Measurements from ENCODE around the gene GINS3. TPM values are rescaled to one million over a fixed set of nuclear protein-coding genes. Genes with fewer than 3 reads are reported as not detected.

The GINS3 gene
- total and polyA plus RNA-seq, 7 experiments from 2014 or later, result 0.66 to 13.3 (median 1.7) TPM

DNA sequence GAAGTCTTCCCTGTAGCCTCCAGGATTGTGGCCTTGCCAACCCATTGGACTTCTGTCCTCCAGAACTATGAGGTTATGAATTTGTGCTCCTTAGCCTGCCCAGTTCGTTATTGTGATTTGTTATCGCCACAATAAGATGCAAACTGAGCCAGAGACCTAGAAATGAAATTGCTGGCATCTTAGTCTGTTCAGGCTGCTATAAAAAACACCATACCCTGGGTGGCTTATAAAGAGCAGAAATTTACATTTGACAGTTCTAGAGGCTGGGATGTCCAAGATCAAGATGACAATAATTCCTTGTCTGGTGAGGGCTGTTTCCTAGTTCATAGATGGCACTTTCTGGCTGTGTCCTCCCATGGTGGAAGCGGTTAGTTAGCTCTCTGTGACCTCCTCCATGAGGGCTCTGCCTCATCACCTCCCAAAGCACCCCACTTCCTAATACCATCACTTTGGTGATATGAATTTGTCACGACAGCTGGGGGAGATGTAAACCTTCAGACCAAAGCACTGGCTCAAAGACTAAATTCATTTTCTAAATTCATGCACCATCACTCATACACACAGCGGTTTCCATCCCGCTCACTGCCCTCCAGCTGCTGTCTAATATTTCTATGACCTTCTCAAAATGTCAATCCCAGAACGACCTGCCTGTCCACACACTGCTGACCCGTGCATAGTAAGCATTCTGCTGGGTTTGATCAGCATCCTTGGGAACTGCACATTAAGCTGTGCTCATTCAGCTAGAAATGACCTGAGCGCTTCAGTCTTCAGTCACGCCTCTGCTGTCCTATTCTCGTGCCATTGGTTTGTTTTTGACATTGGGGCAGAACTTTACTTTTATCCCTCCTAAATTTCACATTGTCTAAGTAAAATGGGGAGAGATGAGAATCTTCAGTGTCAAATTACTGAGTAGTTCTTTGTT lies 36.6 kb downstream of the GINS3 start:
- Mint-ChIP-seq H3K36me3 (no peaks in the 10 kb centered on the region), H3K9me3 (peaks cover 0 to 3% (median 0%) of the 10 kb centered on the region in 11 donors), H3K27ac (no peak overlapping the region), H3K27me3 (peaks cover 0 to 25% (median 5%) of the 10 kb centered on the region in 5 donors), H3K4me1 (peaks cover 5 to 22% (median 12%) of the 10 kb centered on the region in 7 donors), H3K4me3 (no peak overlapping the region)
- intact Hi-C loops (cut with micrococcal nuclease), result no loop called here
- Histone ChIP-seq H3K27ac (ENCODE audit: low read depth, low read length) (no peak overlapping the region), H3K27me3 (ENCODE audit: control insufficient read depth in 2 of 2, insufficient read depth in 2 of 2, low read length in 2 of 2) (no peaks in the 10 kb centered on the region), H3K9me3 (ENCODE audit: control insufficient read depth in 2 of 3, low read length in 3 of 3) (no peaks in the 10 kb centered on the region), H3K4me3 (ENCODE audit: low read length) (no peak overlapping the region), H3K4me1 (ENCODE audit: control insufficient read depth in 2 of 2, insufficient read depth in 2 of 2, low read length in 2 of 2) (peaks cover 0 to 6% of the 10 kb centered on the region in 2 donors), H3K36me3 (ENCODE audit: control insufficient read depth in 2 of 3, insufficient read depth in 3 of 3, low read length in 3 of 3) (no peaks in the 10 kb centered on the region)
- ChIA-PET POLR2A (no interaction called here), CTCF (no interaction called here)
- ATAC-seq, result no peak
- no peak for DNase-seq

- intact Hi-C loops (cut with micrococcal nuclease), result no loop called here
- CTCF ChIA-PET, result no interaction called here
- Mint-ChIP-seq H3K36me3 (no peaks in the 10 kb centered on the region), H3K27ac (no peak overlapping the region), H3K27me3 (peaks cover 0 to 21% (median 5%) of the 10 kb centered on the region in 5 donors), H3K9me3 (peaks cover 0 to 1% (median 0%) of the 10 kb centered on the region in 11 donors), H3K4me1 (peaks cover 5 to 14% (median 11%) of the 10 kb centered on the region in 7 donors), H3K4me3 (no peak overlapping the region)
- Histone ChIP-seq H3K9me3 (ENCODE audit: control insufficient read depth in 2 of 3, low read length in 3 of 3) (no peaks in the 10 kb centered on the region), H3K4me1 (ENCODE audit: control insufficient read depth in 2 of 2, insufficient read depth in 2 of 2, low read length in 2 of 2) (peaks cover 0 to 5% of the 10 kb centered on the region in 2 donors), H3K27ac (ENCODE audit: low read depth, low read length) (no peak overlapping the region), H3K36me3 (ENCODE audit: control insufficient read depth in 2 of 3, insufficient read depth in 3 of 3, low read length in 3 of 3) (no peaks in the 10 kb centered on the region), H3K4me3 (ENCODE audit: low read length) (no peak overlapping the region), H3K27me3 (ENCODE audit: control insufficient read depth in 2 of 2, insufficient read depth in 2 of 2, low read length in 2 of 2) (no peaks in the 10 kb centered on the region)
- POLR2A ChIA-PET, result no interaction called here
- ATAC-seq (no peak), DNase-seq (no peak)
Measured at GRCh38 chr16:58430718-58431117, 38.4 kb downstream of the GINS3 start.

DNA sequence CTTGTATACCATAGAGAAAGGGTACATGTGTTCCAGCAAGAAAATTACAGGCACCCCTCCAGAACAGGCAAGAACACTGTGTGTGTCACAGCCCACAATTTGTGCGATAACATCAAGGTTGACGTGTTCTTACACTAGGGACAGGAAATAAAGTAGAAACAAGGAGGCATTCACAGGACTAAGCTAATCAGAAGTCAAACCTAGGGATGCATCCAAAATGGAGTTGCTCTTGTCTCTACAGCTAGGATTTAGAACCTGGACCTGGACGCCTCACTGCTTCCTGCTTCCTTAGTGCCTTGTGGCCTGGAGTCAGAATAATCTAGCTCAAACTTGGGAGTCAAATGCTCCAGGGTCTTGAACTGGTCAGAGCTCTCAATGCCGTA lies 41.3 kb downstream of the GINS3 start:
- POLR2A ChIA-PET, result no interaction called here
- DNase-seq (no peak), ATAC-seq (no peak)
- Mint-ChIP-seq H3K4me3 (no peak overlapping the region), H3K36me3 (peaks cover 0 to 7% (median 4%) of the 10 kb centered on the region in 5 donors), H3K9me3 (peaks cover 0 to 13% (median 1%) of the 10 kb centered on the region in 11 donors), H3K27me3 (peaks cover 0 to 14% (median 5%) of the 10 kb centered on the region in 5 donors), H3K4me1 (no peaks in the 10 kb centered on the region), H3K27ac (no peak overlapping the region)
- H3K4me3 ChIP-seq (ENCODE audit: low read length), result no peak overlapping the region
- H3K9me3 ChIP-seq (ENCODE audit: control insufficient read depth in 2 of 3, low read length in 3 of 3), result no peaks in the 10 kb centered on the region
- H3K27ac ChIP-seq (ENCODE audit: low read depth, low read length), result no peak overlapping the region
- CTCF ChIA-PET, result no interaction called here
- H3K4me1 ChIP-seq (ENCODE audit: control insufficient read depth in 2 of 2, insufficient read depth in 2 of 2, low read length in 2 of 2), result no peaks in the 10 kb centered on the region
- intact Hi-C loops (cut with micrococcal nuclease), result no loop called here
- H3K27me3 ChIP-seq (ENCODE audit: control insufficient read depth in 2 of 2, insufficient read depth in 2 of 2, low read length in 2 of 2), result no peaks in the 10 kb centered on the region
- no peaks in the 10 kb centered on the region for H3K36me3 ChIP-seq (ENCODE audit: control insufficient read depth in 2 of 3, insufficient read depth in 3 of 3, low read length in 3 of 3)

GRCh38 chr16:58435779-58436178 lies 43.5 kb downstream of the GINS3 start:
- CTCF ChIA-PET, result no interaction called here
- no peak overlapping the region for H3K4me3 ChIP-seq (ENCODE audit: low read length)
- no peaks in the 10 kb centered on the region for H3K4me1 ChIP-seq (ENCODE audit: control insufficient read depth in 2 of 2, insufficient read depth in 2 of 2, low read length in 2 of 2)
- Mint-ChIP-seq H3K4me3 (no peak overlapping the region), H3K27me3 (peaks cover 0 to 17% (median 3%) of the 10 kb centered on the region in 5 donors), H3K27ac (no peak overlapping the region), H3K9me3 (peaks cover 0 to 13% (median 1%) of the 10 kb centered on the region in 11 donors), H3K4me1 (no peaks in the 10 kb centered on the region), H3K36me3 (peaks cover 0 to 7% (median 4%) of the 10 kb centered on the region in 5 donors)
- POLR2A ChIA-PET, result no interaction called here
- no peaks in the 10 kb centered on the region for H3K36me3 ChIP-seq (ENCODE audit: control insufficient read depth in 2 of 3, insufficient read depth in 3 of 3, low read length in 3 of 3)
- intact Hi-C loops (cut with micrococcal nuclease), result no loop called here
- H3K9me3 ChIP-seq (ENCODE audit: control insufficient read depth in 2 of 3, low read length in 3 of 3), result no peaks in the 10 kb centered on the region
- H3K27me3 ChIP-seq (ENCODE audit: control insufficient read depth in 2 of 2, insufficient read depth in 2 of 2, low read length in 2 of 2), result no peaks in the 10 kb centered on the region
- no peak overlapping the region for H3K27ac ChIP-seq (ENCODE audit: low read depth, low read length)
- DNase-seq (no peak), ATAC-seq (no peak)

GRCh38 chr16:58440131-58440530 lies 47.9 kb downstream of the GINS3 start:
- no peak for ATAC-seq
- peaks cover 4 to 32% (median 13%) of the 10 kb centered on the region in 5 donors for H3K27me3 Mint-ChIP-seq

DNA sequence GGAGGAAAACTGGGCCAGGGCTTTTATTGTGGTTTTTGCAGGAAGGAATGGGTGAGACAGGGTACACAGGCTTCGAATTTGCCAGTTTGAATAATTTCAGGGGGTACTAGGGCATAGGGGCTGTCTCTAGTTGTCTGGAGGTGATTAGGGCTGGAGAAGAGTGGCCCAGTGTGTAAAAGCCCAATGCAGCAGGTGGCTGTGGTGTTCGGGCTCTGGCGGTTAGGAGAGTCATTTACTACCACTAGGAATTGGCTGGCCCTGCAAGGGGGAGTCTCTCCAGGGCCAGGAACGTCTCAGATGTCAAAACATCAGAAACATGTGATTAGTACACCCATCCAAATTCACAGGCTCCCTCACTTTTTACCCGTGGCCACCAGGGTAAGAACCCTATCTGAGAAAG lies 50.3 kb downstream of the GINS3 start:
- Histone ChIP-seq H3K4me3 (ENCODE audit: low read length) (no peak overlapping the region), H3K4me1 (ENCODE audit: control insufficient read depth in 2 of 2, insufficient read depth in 2 of 2, low read length in 2 of 2) (no peaks in the 10 kb centered on the region), H3K9me3 (ENCODE audit: control insufficient read depth in 2 of 3, low read length in 3 of 3) (no peaks in the 10 kb centered on the region), H3K36me3 (ENCODE audit: control insufficient read depth in 2 of 3, insufficient read depth in 3 of 3, low read length in 3 of 3) (no peaks in the 10 kb centered on the region), H3K27ac (ENCODE audit: low read depth, low read length) (no peak overlapping the region), H3K27me3 (ENCODE audit: control insufficient read depth in 2 of 2, insufficient read depth in 2 of 2, low read length in 2 of 2) (no peaks in the 10 kb centered on the region)
- POLR2A ChIA-PET, result no interaction called here
- peaks cover 0 to under 1% (median under 1%) of the 10 kb centered on the region in 5 donors for H3K36me3 Mint-ChIP-seq
- no peak for ATAC-seq
- H3K9me3 Mint-ChIP-seq, result peaks cover 0 to 2% (median 0%) of the 10 kb centered on the region in 11 donors
- H3K4me1 Mint-ChIP-seq, result no peaks in the 10 kb centered on the region
- CTCF ChIA-PET, result no interaction called here
- peaks cover 4 to 26% (median 14%) of the 10 kb centered on the region in 5 donors for H3K27me3 Mint-ChIP-seq
- no peak for DNase-seq
- intact Hi-C loops (cut with micrococcal nuclease), result no loop called here
- H3K4me3 Mint-ChIP-seq, result no peak overlapping the region
- no peak overlapping the region for H3K27ac Mint-ChIP-seq

More at GRCh38 chr16:58440131-58440530, 47.9 kb downstream of the GINS3 start:
- no peaks in the 10 kb centered on the region for H3K36me3 ChIP-seq (ENCODE audit: control insufficient read depth in 2 of 3, insufficient read depth in 3 of 3, low read length in 3 of 3)
- Mint-ChIP-seq H3K4me3 (no peak overlapping the region), H3K36me3 (peaks cover 0 to 7% (median 4%) of the 10 kb centered on the region in 5 donors), H3K27ac (no peak overlapping the region), H3K4me1 (no peaks in the 10 kb centered on the region), H3K9me3 (peaks cover 0 to 13% (median 0%) of the 10 kb centered on the region in 11 donors)
- H3K4me1 ChIP-seq (ENCODE audit: control insufficient read depth in 2 of 2, insufficient read depth in 2 of 2, low read length in 2 of 2), result no peaks in the 10 kb centered on the region
- intact Hi-C loops (cut with micrococcal nuclease), result no loop called here
- POLR2A ChIA-PET, result no interaction called here
- no peak overlapping the region for H3K4me3 ChIP-seq (ENCODE audit: low read length)
- H3K9me3 ChIP-seq (ENCODE audit: control insufficient read depth in 2 of 3, low read length in 3 of 3), result no peaks in the 10 kb centered on the region
- CTCF ChIA-PET, result interaction anchor here (1.1 kb wide), 1 partner anchor 10 kb away, joined by 3 read pairs; no protein-coding TSS in a partner anchor
- DNase-seq, result no peak
- H3K27ac ChIP-seq (ENCODE audit: low read depth, low read length), result no peak overlapping the region
- H3K27me3 ChIP-seq (ENCODE audit: control insufficient read depth in 2 of 2, insufficient read depth in 2 of 2, low read length in 2 of 2), result no peaks in the 10 kb centered on the region

GRCh38 chr16:58443783-58444182 lies 51.5 kb downstream of the GINS3 start:
- Histone ChIP-seq H3K27ac (ENCODE audit: low read depth, low read length) (no peak overlapping the region), H3K36me3 (ENCODE audit: control insufficient read depth in 2 of 3, insufficient read depth in 3 of 3, low read length in 3 of 3) (no peaks in the 10 kb centered on the region), H3K9me3 (ENCODE audit: control insufficient read depth in 2 of 3, low read length in 3 of 3) (no peaks in the 10 kb centered on the region), H3K4me1 (ENCODE audit: control insufficient read depth in 2 of 2, insufficient read depth in 2 of 2, low read length in 2 of 2) (no peaks in the 10 kb centered on the region), H3K4me3 (ENCODE audit: low read length) (no peak overlapping the region), H3K27me3 (ENCODE audit: control insufficient read depth in 2 of 2, insufficient read depth in 2 of 2, low read length in 2 of 2) (no peaks in the 10 kb centered on the region)
- Mint-ChIP-seq H3K4me1 (no peaks in the 10 kb centered on the region), H3K27ac (no peak overlapping the region), H3K4me3 (no peak overlapping the region), H3K9me3 (no peaks in the 10 kb centered on the region), H3K36me3 (no peaks in the 10 kb centered on the region), H3K27me3 (peaks cover 4 to 22% (median 15%) of the 10 kb centered on the region in 5 donors)
- no peak for ATAC-seq
- DNase-seq, result no peak
- ChIA-PET CTCF (no interaction called here), POLR2A (no interaction called here)
- intact Hi-C loops (cut with micrococcal nuclease), result no loop called here

Measured in naive thymus-derived CD4-positive, alpha-beta T cell (primary cell).